Stimulated activated CD4-positive, alpha-beta T cell treated with anti-CD3 and anti-CD28 coated beads, Interleukin-1b, Interleukin-23, amount 100 ng/mL, for 1 hour (primary cell): Measurements from ENCODE around the gene CD6.

ENCODE experiments used
- DNase-seq, 2 donors: peaks; one replicate each; pipeline ENCODE4 v3.0.0-alpha.2; 2020; ENCODE audit warnings: low read depth in 2 of 2

CD6 gene, protein sequence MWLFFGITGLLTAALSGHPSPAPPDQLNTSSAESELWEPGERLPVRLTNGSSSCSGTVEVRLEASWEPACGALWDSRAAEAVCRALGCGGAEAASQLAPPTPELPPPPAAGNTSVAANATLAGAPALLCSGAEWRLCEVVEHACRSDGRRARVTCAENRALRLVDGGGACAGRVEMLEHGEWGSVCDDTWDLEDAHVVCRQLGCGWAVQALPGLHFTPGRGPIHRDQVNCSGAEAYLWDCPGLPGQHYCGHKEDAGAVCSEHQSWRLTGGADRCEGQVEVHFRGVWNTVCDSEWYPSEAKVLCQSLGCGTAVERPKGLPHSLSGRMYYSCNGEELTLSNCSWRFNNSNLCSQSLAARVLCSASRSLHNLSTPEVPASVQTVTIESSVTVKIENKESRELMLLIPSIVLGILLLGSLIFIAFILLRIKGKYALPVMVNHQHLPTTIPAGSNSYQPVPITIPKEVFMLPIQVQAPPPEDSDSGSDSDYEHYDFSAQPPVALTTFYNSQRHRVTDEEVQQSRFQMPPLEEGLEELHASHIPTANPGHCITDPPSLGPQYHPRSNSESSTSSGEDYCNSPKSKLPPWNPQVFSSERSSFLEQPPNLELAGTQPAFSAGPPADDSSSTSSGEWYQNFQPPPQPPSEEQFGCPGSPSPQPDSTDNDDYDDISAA

DNA sequence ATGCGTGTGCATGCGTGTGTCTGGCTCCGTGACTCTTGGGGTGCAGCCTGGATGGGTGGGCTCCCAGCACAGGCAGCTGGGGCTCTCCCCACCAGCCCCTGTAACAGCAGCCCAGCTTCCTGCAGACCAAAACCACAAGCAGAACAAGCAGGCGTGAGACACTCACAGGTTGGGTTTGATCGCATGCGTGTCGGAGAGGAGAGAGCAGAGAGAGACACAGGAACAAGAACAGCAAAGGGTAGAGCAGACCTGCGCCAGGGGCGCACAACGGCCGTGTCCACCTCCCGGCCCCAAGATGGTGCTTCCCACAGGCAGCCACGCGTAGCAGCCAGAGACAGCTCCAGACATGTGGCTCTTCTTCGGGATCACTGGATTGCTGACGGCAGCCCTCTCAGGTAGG is at the start of gene CD6:
Gene CD6, plus strand, starts transcription at position 161 of the 400 bp plus-strand sequence. Its CDS starts 186 bp downstream, at position 347.
- DNase-seq = no peak

DNA sequence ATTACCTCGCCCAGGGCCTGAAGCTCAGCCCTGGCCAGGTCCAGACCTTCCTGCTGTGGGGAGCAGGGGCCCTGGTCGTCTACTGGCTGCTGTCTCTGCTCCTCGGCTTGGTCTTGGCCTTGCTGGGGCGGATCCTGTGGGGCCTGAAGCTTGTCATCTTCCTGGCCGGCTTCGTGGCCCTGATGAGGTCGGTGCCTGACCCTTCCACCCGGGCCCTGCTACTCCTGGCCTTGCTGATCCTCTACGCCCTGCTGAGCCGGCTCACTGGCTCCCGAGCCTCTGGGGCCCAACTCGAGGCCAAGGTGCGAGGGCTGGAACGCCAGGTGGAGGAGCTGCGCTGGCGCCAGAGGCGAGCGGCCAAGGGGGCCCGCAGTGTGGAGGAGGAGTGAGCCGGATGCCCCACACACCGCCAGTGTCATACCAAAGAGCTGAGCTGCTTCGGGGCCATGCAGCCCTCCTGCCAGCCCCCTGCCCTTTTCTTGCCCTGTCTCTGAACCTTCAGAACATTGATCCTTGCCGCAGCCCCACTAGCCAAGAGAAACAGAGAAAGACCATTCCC is 49.6 kb upstream of the CD6 start:
- no peak for DNase-seq

DNA sequence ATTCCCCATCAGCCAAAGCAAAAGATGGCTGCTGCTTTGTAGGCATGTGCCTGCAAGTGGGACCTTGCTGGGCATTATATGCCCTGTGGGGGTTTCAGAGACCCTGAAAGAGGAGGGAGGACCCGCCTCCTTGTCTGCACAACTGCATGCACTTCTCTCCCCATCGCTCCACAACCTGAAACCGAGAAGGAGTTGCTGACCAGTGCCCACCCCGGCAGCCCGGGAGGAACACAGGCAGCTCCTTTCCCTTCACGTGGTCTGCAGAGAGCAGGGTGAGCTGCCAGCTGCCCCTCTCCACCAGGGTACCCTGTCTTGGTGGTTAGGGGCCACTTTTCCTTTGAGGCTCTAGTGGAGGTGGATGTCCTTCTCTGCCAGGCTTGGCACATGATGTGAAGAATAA is 48.6 kb upstream of the CD6 start:
- no peak for DNase-seq

DNA sequence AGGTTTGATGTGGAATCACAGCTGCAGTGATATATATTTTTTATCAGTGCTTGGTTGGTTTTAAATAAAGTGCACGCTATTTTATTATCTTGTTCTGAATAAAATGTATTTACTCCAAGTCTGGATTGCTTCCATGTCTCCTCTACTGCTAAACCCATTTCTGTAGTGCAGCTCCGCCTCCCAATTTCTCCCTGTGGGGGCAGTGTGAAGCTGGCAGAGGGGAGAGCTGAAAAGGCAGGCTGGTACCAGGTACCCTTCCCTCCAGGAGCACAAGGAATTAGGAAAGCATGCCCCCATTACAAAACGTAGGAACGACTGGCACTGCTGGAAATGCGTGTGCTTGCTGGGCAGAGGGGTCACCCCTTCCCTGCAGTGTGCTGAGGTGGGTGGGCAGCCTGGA is 48.2 kb upstream of the CD6 start:
- DNase-seq = no peak

DNA sequence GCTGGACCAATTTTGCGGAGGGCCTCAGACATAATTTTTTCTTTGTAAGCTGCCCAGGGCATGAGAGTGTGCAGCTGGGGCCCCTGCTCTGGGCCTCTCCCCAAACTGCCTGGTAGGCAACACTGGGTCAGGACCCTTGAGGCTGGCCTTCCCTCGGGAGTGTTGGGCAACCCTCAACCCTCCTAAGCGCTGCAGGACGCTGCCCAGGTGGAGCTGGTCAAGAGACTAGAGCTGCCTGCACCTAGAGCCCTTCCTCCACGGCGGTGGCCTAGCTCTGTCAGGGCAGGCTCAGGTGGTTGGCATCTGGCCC is 47.7 kb upstream of the CD6 start:
- no peak for DNase-seq

DNA sequence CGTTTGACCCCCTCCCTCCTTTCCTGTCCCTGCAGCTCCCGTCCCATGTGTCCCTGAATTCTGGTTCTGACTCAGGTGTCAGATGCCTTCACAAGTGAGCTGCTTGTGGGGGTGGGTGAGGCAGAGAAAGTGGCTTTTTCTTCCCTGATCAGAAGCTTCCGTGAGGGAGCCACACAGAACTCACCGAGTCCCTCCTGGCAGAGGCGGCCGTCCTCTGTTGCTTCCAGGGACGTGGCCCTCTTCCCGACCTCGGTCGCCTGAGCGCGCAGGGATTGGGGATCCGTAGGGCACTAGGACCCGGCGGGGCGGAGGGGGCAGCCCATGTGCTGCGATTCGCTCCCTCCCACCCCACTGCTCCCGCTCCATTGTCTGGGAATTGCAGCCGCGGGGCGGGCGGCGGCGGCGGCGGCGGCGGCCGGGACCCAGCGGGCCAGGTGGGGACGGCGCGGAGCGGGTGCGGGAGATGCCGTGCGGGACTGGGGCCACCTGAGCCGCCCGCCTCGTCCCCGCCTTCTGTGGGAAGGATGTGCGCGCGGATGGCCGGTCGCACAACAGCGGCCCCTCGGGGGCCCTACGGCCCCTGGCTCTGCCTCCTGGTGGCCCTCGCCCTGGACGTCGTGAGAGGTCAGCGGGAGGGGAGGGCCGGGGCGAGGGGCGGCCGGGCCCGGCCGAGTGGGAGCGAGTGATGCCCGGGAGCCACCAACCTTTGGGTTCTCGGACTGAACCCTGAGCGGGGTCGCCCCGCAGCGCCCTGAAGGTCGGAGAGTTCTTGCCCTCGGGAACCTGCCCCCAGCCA is 47.2 kb upstream of the CD6 start, which contains the start of gene TMEM132A:
Gene TMEM132A, plus strand, starts transcription at position 351 of the 796 bp plus-strand sequence. Its CDS starts 174 bp downstream, at position 525.
- no peak for DNase-seq

DNA sequence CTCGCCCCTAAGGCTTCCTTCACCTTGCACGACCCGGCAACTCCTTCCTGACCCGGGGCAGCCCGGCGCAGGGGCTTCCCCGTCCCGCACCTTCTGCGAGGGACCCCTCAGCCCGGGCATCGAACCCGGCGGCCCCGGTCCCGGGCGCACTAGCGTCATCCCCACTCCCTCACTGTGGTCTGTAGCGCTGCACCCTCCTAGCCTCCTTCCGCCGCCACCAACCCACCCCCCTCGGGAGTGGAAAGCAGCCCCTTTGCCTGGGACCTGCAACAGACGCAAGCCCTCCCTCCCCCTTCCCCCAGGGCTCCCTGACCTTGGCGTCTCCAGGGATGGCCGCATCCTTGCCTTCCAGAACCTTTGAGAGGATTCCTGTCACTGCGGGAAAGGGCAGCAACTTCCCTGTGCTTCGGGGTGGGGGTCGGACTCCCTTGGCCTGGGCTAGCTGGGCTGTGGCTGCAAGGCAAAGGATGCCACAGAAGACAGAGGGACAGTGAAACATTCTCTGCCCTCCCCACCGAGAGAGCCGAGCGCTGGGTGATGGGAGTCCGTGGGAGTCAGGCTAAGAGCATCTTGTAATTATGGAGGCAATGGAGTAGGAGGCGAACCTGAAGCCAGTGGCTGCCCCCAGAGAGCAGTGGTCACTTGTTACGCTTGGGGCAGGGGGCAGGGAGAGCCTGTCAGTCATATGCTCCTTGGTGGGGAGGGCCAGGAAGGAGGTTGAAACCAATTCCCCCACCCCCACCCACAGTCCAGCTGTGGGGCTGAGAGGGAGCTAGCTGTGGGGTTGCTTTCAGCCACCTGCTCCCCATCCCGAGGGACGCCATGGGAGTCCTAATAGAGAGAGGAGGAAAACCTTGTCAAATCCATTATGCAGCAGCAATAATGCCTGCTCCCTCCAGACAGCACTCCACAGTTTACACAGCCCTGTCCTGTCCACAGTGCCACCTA is 46.3 kb upstream of the CD6 start:
- DNase-seq = no peak

DNA sequence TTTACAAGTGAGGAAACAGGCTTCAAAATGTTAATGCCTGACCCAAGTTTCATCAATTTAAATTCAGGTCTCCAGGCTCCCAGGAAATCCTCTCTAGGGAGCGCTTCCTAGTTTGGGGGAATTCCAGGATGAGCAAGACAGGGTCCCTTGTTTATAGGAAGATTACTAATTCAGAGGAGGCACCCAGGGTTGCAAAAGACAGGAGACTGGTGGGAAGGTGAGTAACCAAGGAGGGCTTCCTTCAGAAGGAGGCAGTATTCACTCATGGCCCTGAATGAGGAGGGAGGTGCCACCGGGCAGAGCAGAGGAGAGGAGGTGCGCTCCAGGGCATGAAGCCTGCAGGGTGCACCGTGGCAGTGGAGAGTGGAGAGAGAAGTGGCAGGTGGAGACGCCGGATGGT is 45.6 kb upstream of the CD6 start:
- DNase-seq = no peak

DNA sequence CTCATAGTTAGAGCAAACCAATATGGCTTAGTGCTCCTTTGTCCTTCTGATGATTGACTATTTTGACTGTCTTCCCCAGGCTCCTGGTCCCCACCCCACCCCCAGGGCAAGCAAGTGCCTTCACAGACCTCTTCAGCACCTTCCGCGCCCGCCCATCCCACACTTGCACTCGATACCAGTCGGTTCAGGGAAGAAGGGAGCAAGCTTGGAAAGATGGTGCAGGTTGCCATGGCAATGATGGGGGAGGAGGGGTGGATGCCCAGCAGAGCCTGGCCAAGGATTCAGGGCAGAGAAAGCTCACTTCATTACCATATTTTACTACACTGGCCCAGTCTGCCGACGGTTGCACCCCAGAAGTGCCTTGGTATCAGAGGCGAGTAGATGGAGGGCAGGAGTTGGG is 45.0 kb upstream of the CD6 start:
- DNase-seq = no peak

DNA sequence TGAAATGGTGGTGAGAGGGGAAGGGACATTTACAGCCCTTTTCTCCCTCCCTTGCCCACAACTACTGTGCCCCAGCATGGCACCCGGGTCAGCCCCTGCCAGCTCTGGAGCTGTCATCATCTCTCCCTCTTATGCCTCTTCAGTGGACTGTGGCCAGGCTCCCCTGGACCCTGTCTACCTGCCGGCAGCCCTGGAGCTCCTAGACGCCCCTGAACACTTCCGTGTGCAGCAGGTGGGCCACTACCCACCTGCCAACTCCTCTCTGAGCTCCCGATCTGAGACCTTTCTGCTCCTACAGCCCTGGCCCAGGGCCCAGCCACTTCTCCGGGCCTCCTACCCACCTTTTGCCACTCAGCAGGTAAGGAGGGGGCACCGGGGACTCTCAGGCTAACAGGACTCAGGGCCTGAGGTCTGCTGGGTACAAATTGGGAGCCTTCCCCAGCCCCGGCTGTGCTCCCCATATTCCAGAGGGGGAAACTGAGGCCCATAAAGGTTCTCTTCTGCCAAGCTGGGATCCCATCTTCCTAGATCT is 44.4 kb upstream of the CD6 start:
- no peak for DNase-seq

DNA sequence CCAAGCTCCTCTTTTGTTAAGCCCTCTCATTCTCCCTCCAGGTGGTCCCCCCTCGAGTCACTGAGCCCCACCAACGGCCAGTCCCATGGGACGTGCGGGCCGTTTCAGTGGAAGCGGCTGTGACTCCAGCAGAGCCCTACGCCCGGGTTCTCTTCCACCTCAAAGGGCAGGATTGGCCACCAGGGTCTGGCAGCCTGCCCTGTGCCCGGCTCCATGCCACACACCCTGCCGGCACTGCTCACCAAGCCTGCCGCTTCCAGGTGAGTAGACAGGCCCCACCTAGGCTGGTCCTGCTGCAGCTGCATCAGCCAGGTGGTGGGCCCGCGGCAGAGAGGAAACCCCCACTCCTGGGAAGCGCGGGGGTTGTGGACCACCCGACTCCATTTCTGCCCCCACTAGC is 43.9 kb upstream of the CD6 start:
- no peak for DNase-seq

DNA sequence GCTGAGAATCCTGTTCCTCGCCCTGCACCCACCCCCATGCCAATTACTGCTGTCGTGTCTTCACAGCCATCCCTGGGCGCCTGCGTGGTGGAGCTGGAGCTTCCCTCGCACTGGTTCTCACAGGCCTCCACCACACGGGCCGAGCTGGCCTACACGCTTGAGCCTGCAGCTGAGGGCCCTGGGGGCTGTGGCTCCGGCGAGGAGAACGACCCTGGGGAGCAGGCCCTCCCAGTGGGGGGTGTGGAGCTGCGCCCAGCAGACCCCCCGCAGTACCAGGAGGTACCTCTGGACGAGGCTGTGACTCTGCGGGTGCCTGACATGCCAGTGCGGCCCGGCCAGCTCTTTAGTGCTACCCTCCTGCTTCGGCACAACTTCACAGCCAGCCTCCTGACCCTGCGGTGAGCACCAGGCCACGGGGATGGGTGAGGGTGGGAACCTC is 42.9 kb upstream of the CD6 start:
- DNase-seq = no peak

DNA sequence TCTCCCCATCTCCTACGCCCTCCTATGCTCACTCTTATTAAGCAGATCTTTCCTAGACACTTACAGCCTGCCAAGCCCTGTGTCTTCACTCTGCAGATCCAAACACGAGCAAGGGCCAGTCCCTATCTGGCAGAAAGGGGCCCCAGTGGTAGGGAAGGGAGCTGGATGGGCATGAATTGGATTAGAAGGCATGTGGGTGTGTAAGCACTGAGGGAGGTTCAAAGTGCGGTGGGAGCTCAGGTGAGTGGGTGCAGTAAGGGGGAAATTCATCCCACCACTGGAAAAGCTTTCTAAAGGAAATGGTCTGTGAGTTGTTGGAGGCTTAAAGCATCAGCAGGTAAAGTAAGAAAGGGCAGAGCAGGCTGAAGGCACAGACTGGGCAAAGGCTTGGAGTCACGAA is 41.7 kb upstream of the CD6 start:
- DNase-seq = no peak

DNA sequence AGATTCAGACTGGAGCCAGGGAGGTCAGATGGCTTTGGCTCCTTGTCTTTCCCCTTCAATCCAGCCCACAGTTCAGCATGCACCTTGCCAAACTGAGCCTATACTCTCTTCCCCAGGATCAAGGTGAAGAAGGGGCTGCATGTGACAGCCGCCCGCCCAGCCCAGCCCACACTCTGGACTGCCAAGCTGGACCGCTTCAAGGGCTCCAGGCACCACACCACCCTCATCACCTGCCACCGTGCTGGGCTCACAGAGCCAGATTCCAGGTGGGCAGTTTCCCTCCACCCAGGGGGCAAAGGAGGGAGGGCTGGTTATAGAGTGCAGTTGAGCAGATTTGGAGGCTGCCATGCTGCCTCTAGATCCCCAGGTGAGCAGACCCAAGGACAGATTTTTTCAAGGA is 41.1 kb upstream of the CD6 start:
- no peak for DNase-seq

DNA sequence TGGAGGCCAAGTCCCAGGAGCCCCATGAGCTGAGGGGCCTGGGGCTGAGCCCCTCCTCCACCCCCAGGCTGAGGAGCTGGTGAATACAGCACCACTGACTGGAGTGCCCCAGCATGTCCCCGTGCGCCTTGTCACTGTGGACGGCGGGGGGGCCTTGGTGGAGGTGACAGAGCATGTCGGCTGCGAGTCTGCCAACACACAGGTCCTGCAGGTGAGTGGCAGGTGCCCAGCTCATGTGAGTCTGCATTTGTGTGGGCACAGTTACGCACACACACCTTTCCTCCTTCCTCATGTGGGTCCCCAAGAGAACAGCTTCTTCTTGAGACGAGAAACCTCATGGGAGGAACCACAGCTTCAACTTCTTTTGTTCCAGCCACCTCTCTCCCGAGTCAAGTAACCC is 39.6 kb upstream of the CD6 start:
- DNase-seq = no peak

DNA sequence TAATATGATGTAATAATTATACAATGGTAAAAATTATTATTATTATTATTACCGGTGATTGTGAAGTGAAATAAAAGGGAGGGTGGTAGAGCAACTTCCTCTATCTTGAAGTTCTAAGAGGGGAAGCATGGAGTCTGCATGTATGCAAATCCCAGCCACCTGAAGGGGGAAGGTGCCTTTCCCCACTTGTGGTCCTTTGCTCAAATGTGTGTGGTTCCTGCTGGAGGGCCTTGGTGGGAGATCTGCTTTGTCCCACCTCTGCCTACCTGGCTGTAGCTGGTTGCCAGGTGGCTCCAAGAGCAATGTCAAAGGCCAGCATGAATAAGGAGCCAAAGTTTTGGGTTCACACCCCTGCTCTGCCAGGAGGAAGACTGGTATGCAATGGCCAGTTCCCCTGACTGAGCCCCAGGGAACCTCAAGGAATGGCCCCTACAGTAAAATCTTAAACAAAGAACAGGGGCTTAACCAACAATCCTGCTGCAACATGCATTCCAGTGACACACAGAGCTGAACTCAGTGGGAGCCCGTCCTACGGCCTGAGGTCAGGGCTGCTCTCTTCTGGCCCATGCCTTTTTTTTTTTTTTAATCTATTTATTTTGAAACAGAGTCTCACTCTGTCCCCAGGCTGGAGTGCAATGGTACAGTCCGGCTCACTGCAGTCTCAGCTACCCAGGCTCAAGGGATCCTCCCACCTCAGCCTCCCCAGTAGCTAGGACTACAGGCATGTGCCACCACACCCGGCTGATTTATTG is 38.7 kb upstream of the CD6 start:
- no peak for DNase-seq

DNA sequence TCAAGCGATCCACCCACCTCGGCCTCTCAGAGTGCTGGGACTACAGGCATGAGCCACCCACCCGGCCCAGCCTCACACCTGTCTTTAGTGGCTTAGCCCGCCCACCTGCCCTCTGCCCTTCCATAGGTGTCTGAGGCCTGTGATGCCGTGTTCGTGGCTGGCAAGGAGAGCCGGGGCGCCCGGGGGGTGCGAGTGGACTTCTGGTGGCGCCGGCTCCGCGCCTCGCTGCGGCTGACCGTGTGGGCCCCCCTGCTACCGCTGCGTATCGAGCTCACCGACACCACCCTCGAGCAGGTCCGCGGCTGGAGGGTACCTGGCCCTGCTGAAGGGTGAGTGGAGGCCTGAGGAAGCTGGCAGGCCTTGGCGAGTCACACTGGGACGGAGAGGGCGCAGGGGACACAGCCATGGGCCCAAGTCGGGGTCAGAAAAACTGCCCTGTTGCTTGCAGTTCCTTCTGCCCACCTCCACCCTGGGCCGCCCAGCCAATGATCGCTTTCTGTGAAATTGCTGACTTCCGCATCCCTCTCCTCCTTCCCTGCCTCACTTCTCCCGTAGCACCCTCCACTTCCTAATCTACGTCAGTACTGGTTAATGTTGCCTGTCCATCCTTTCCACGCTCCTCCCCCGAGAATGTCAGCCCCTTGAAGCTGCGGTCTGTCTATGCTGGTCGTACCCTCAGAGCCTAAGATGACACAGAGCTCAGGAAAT is 37.9 kb upstream of the CD6 start:
- DNase-seq = no peak

DNA sequence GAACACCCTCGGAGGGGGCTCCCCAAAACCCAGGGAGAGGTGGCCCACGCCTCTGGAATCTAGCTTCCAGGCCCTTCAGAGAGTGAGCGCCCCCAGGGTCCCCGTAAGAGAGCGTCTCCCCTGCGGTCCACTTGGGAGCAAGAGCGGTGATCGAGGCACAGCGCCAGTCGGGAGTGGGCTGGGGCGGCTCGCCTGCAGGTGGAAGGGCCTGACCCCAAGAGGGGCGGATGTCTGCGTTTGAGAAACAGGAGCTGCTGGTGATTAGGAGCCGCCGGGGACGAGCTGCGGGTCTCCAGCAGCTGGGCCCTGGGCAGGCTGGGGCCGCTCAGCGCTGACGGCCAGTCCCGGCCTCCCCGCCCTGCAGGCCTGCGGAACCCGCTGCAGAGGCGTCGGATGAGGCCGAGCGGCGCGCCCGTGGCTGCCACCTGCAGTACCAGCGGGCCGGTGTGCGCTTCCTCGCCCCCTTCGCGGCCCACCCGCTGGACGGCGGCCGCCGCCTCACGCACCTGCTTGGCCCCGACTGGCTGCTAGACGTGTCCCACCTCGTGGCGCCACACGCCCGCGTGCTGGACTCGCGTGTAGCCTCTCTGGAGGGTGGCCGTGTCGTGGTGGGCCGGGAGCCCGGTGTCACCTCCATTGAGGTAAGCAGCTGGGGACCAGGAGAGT is 37.2 kb upstream of the CD6 start:
- no peak for DNase-seq
